Loucy (cell line): ENCODE results near the gene BRINP2.

ENCODE experiments used
- H2AFZ ChIP-seq: fragments of 200-600 bp; sonication (generic); 2 replicates; pipeline ENCODE4 v1.6.0; 2016; ENCODE audit warnings: antibody characterized with exemption, mild to moderate bottlenecking, low read length, moderate library complexity
- H3F3A ChIP-seq: fragments of 200-600 bp; 2 replicates; pipeline ENCODE4 v1.6.0; 2016; ENCODE audit warnings: antibody characterized with exemption, low read depth, mild to moderate bottlenecking
- H3K27me3 ChIP-seq: fragments of 200-600 bp; sonication (generic); 2 replicates; pipeline ENCODE4 v1.6.1; 2014; ENCODE audit warnings: low read length, mild to moderate bottlenecking; ENCODE audit not compliant: insufficient read depth, poor library complexity, severe bottlenecking
- H3K36me3 ChIP-seq: fragments of 200-600 bp; sonication (generic); 2 replicates; pipeline ENCODE4 v1.6.1; 2016; ENCODE audit warnings: low read length; ENCODE audit not compliant: insufficient read depth
- H3K4me1 ChIP-seq: fragments of 200-600 bp; sonication (generic); 2 replicates; pipeline ENCODE4 v1.5.1; 2014; ENCODE audit warnings: low read length, mild to moderate bottlenecking; ENCODE audit not compliant: insufficient read depth, poor library complexity, severe bottlenecking
- H3K4me2 ChIP-seq: fragments of 200-600 bp; sonication (generic); 2 replicates; pipeline ENCODE4 v1.6.0; 2014; ENCODE audit warnings: antibody characterized with exemption, low read length, low read depth, mild to moderate bottlenecking; ENCODE audit not compliant: poor library complexity, severe bottlenecking
- H3K4me3 ChIP-seq: fragments of 200-600 bp; sonication (generic); 2 replicates; pipeline ENCODE4 v1.5.1; 2014; ENCODE audit warnings: low read length, mild to moderate bottlenecking, mixed read lengths; ENCODE audit not compliant: poor library complexity, severe bottlenecking
- H3K79me2 ChIP-seq: fragments of 200-600 bp; sonication (generic); 2 replicates; pipeline ENCODE4 v1.6.1; 2014; ENCODE audit warnings: low read length; ENCODE audit not compliant: insufficient read depth
- H3K9ac ChIP-seq: fragments of 200-600 bp; sonication (generic); 2 replicates; pipeline ENCODE4 v1.6.0; 2014; ENCODE audit warnings: mild to moderate bottlenecking, low read depth, low read length, moderate library complexity; ENCODE audit not compliant: poor library complexity, severe bottlenecking
- H3K9me2 ChIP-seq: fragments of 200-600 bp; sonication (generic); replicated peaks from 2 replicates; pipeline ENCODE4 v1.6.1; 2016; ENCODE audit warnings: low read depth, low read length, mixed read lengths
- H3K9me3 ChIP-seq: fragments of 200-600 bp; sonication (generic); 2 replicates; pipeline ENCODE4 v1.6.1; 2014; ENCODE audit warnings: mild to moderate bottlenecking, antibody characterized with exemption, low read length, low read depth; ENCODE audit not compliant: insufficient read depth
- H4K20me1 ChIP-seq: fragments of 200-600 bp; sonication (generic); 2 replicates; pipeline ENCODE4 v1.6.0; 2014; ENCODE audit warnings: antibody characterized with exemption, low read length, mild to moderate bottlenecking; ENCODE audit not compliant: insufficient read depth, poor library complexity, severe bottlenecking
- CTCF ChIP-seq: fragments of 200-600 bp; sonication (generic); conservative IDR thresholded peaks from 2 replicates; pipeline ENCODE4 v1.5.1; 2014; ENCODE audit warnings: mild to moderate bottlenecking, antibody characterized with exemption, low read length
- EZH2phosphoT487 ChIP-seq: fragments of 200-600 bp; IDR thresholded peaks from 2 replicates; pipeline ENCODE4 v1.6.1; 2018; ENCODE audit warnings: antibody characterized with exemption, mild to moderate bottlenecking, moderate library complexity, borderline replicate concordance

BRINP2 gene

GRCh38 chr1:177235350-177235749 is 64.6 kb downstream of the BRINP2 start:
- Histone ChIP-seq H3K9me2 (no peaks in the 10 kb centered on the region), H4K20me1 (no peaks in the 10 kb centered on the region), H3K4me2 (no peak overlapping the region), H3K4me1 (no peaks in the 10 kb centered on the region), H3F3A (no peaks in the 10 kb centered on the region), H3K9me3 (no peaks in the 10 kb centered on the region), H3K9ac (no peak overlapping the region), H3K4me3 (no peak overlapping the region), H3K36me3 (no peaks in the 10 kb centered on the region), H2AFZ (no peak overlapping the region), H3K27me3 (no peaks in the 10 kb centered on the region), H3K79me2 (no peaks in the 10 kb centered on the region)
- TF ChIP-seq CTCF: no peak
- TF ChIP-seq EZH2phosphoT487: no peak

- Histone ChIP-seq H3K9me2 (no peaks in the 10 kb centered on the region), H3K4me1 (no peaks in the 10 kb centered on the region), H2AFZ (no peak overlapping the region), H3K27me3 (no peaks in the 10 kb centered on the region), H3K9ac (no peak overlapping the region), H3K4me2 (no peak overlapping the region), H3F3A (no peaks in the 10 kb centered on the region), H3K79me2 (no peaks in the 10 kb centered on the region), H3K36me3 (no peaks in the 10 kb centered on the region), H3K4me3 (no peak overlapping the region), H3K9me3 (no peaks in the 10 kb centered on the region), H4K20me1 (no peaks in the 10 kb centered on the region)
- TF ChIP-seq CTCF (no peak), EZH2phosphoT487 (no peak)
These were observed 66.2 kb downstream of the BRINP2 start for GRCh38 chr1:177236962-177237361.

- no peak for TF ChIP-seq EZH2phosphoT487
- no peak for TF ChIP-seq CTCF
- no peaks in the 10 kb centered on the region for H3K36me3 ChIP-seq
- no peaks in the 10 kb centered on the region for H3K9me3 ChIP-seq
- no peaks in the 10 kb centered on the region for H3K79me2 ChIP-seq
- no peak overlapping the region for H3K9ac ChIP-seq
- H4K20me1 ChIP-seq: no peaks in the 10 kb centered on the region
- no peaks in the 10 kb centered on the region for H3K4me1 ChIP-seq
- no peaks in the 10 kb centered on the region for H3F3A ChIP-seq
- H3K27me3 ChIP-seq: no peaks in the 10 kb centered on the region
- no peak overlapping the region for H3K4me2 ChIP-seq
- no peak overlapping the region for H2AFZ ChIP-seq
- no peaks in the 10 kb centered on the region for H3K9me2 ChIP-seq
- H3K4me3 ChIP-seq: no peak overlapping the region
These were observed 68.2 kb downstream of the BRINP2 start for GRCh38 chr1:177238967-177239366.
